AG10803 (cell line): ENCODE measurements around the gene PNPLA7.
"Not testable (repeated sequence)": the region's sequence is repeated elsewhere in the genome, so short reads cannot be mapped to it uniquely, and the experiment has no call there.

Experiments
- DNase-seq: peaks from one replicate; pipeline ENCODE4 v3.0.0; 2010; ENCODE audit warnings: low read depth
- H3K4me3 ChIP-seq: 2 replicates; pipeline ENCODE4 v1.5.1; 2011; ENCODE audit warnings: mild to moderate bottlenecking, low read length, control low read depth
- CTCF ChIP-seq: conservative IDR thresholded peaks from 2 replicates; pipeline ENCODE4 v1.5.1; 2011; ENCODE audit warnings: mild to moderate bottlenecking, low read length, control low read depth, inconsistent platforms

PNPLA7 gene

DNA sequence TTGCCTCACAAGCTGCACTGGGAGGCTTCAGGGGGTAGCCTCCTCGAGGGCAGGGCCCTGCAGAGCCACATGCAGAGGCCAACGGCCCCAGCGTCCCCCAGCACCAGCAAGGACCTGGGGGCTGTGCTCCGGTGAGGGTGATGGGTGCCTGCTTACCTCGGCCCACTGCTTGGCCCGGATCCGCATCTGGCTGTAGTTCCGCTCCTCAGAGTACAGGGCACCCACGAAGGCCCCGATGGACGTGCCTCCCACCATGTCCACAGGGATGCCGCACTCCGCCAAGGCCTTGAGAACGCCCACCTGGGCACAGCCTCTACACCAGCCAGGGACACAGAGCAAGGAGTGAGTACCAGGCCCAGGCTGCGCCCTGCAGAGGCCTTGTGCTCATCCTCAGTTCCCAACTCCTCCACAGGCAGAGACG is 83.0 kb downstream of the PNPLA7 start:
- DNase-seq = no peak
- H3K4me3 ChIP-seq = no peak overlapping the region
- TF ChIP-seq CTCF = no peak

- H3K4me3 ChIP-seq, DNase-seq: not testable (repeated sequence)
Measured at GRCh38 chr9:137466389-137467085, 83.7 kb downstream of the PNPLA7 start.

- no peak for DNase-seq
- no peak for TF ChIP-seq CTCF
Measured at GRCh38 chr9:137465720-137466388, 84.3 kb downstream of the PNPLA7 start.

DNA sequence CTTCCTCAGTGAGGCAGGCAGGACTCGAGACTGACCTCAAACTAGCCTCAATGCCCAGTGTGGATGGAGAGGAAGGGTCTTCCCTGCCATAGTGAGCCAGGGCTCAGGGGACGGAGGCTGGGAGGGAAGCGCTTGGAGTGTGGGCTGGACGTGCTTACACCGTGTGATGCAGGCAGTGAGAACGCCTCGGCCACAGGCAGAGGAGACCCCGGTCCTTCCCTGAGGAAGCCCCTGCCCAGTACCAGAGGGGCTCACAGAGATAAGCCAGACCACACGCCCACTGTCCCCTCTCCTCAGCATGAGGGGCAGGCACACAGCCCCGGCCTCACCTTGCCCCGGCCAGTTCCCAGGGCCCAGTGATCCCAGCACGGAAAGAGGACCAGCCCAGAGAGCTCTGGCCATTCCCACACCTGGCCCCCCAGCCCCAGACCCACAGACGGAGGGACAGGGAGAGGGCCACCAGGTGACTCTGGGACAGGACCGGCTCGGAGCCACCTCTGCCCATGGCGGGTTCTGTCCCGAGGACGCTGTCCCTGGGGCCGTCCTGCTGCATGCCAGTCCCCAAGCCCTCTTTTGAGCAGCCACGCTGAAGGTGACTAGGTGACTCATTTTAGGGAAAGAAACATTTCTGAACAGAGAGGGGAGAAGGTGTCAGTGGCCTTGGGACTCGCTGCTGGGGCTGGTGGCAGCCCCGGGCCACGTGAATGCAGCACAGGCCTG is 85.0 kb downstream of the PNPLA7 start:
- no peak overlapping the region for H3K4me3 ChIP-seq
- no peak for DNase-seq
- TF ChIP-seq CTCF = no peak

More at GRCh38 chr9:137465720-137466388, 84.3 kb downstream of the PNPLA7 start:
- H3K4me3 ChIP-seq = no peak overlapping the region

DNA sequence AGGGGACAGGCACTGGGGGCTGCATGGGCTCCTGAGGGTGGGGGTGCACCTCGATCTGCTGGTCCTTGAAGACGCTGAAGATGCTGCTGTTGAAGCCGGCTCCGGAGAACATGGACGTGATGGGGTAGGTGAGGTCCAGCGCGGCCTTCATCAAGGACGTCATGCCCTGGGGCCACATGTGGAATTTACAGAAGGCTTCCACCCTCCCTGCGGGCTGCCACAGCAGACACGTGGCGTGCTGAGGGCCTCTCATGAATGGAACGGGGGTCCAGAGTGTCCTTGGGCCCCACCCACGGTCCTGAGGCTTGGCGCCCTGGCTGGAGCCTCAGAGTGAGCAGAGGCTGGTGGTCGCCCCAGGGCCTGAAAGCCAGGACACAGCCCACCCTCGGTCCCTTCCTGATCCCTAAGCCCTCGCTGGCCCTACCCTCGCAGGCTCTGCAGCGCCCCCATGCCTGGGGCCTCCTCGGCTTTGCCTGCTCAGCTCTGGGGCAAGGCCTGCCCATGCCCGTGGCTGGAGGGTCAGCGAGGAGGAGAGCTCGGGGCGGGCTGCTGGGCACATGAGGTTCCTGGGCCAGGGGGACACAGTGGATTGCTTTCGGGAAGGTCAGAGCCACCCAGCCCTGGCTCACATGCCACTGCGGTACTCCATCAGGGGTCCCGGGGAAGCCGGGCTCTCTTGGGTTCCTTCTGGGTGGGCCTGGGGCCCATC is 85.8 kb downstream of the PNPLA7 start:
- no peak for TF ChIP-seq CTCF
- H3K4me3 ChIP-seq = no peak overlapping the region
- no peak for DNase-seq

GRCh38 chr9:137463931-137464290 is 86.3 kb downstream of the PNPLA7 start:
- no peak for TF ChIP-seq CTCF
- no peak for DNase-seq
- no peak overlapping the region for H3K4me3 ChIP-seq
